ENCODE measurements around the gene LSG1.

GRCh38 chr3:194720048-194720447 is 48.1 kb upstream of the LSG1 start:
- TF ChIP-seq, protein P1, sequence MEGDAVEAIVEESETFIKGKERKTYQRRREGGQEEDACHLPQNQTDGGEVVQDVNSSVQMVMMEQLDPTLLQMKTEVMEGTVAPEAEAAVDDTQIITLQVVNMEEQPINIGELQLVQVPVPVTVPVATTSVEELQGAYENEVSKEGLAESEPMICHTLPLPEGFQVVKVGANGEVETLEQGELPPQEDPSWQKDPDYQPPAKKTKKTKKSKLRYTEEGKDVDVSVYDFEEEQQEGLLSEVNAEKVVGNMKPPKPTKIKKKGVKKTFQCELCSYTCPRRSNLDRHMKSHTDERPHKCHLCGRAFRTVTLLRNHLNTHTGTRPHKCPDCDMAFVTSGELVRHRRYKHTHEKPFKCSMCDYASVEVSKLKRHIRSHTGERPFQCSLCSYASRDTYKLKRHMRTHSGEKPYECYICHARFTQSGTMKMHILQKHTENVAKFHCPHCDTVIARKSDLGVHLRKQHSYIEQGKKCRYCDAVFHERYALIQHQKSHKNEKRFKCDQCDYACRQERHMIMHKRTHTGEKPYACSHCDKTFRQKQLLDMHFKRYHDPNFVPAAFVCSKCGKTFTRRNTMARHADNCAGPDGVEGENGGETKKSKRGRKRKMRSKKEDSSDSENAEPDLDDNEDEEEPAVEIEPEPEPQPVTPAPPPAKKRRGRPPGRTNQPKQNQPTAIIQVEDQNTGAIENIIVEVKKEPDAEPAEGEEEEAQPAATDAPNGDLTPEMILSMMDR (IDR thresholded peaks at IDR 0.05; ENCODE audit: low read depth, low read length, poor library complexity, severe bottlenecking) = no peak
- TF ChIP-seq EZH2phosphoT487 (IDR thresholded peaks at IDR 0.05; ENCODE audit: borderline replicate concordance, low read length) = no peak

Data from DOHH2 (cell line).